Sigmoid colon (tissue), 7 donors: ENCODE data around the gene JAG2. TPM values are rescaled to one million over a fixed set of nuclear protein-coding genes. Genes with fewer than 3 reads are reported as not detected.

ENCODE experiments used
- DNase-seq: peaks from one replicate; pipeline ENCODE4 v3.0.0-alpha.2; 2019
- H3K27ac ChIP-seq, 4 donors: fragments of 200-600 bp; sonication (generic); one replicate each; pipeline ENCODE4 v1.5.1; 2016 to 2019; ENCODE audit warnings: mild to moderate bottlenecking in 1 of 4
- H3K27me3 ChIP-seq, 3 donors: fragments of 200-600 bp; sonication (generic); one replicate each; pipeline ENCODE4 v1.5.1; 2019; ENCODE audit warnings: mild to moderate bottlenecking in 1 of 3
- H3K36me3 ChIP-seq, 4 donors: fragments of 200-600 bp; sonication (generic); one replicate each; pipeline ENCODE4 v1.5.1; 2016 to 2019
- H3K4me1 ChIP-seq, 4 donors: fragments of 200-600 bp; sonication (generic); one replicate each; pipeline ENCODE4 v1.5.1; 2017 to 2019
- H3K4me3 ChIP-seq, 4 donors: fragments of 200-600 bp; sonication (generic); one replicate each; pipeline ENCODE4 v1.5.1; 2017 to 2019; ENCODE audit warnings: mild to moderate bottlenecking in 2 of 4, moderate library complexity in 1 of 4
- H3K9me3 ChIP-seq, 4 donors: fragments of 200-600 bp in 3 of 4; sonication (generic) in 3 of 4; one replicate each; pipeline versions ENCODE4 v1.5.1 to v1.6.1; 2013 to 2019
- EP300 ChIP-seq, 4 donors: sonication (generic); formaldehyde crosslinking; IDR thresholded peaks; one replicate each; pipeline ENCODE4 v1.6.1; 2017; ENCODE audit warnings: antibody characterized with exemption in 4 of 4
- POLR2A ChIP-seq, 2 donors: fragments of 450-650 bp; IDR thresholded peaks; one replicate each; pipeline ENCODE4 v1.6.1; 2016; ENCODE audit warnings: antibody characterized with exemption in 2 of 2, mild to moderate bottlenecking in 2 of 2, moderate library complexity in 2 of 2
- POLR2AphosphoS5 ChIP-seq, 4 donors: sonication (generic); formaldehyde crosslinking; IDR thresholded peaks; one replicate each; pipeline ENCODE4 v1.6.1; 2017; ENCODE audit warnings: antibody characterized with exemption in 4 of 4
- WGBS, 2 donors: extraction: QIAGEN DNeasy Blood & Tissue Kit; methylation state at CpG; one replicate each; pipeline ENCODE4 v1.1.7; 2013; 5-methylcytosine and 5-hydroxymethylcytosine counted together
- intact Hi-C: fragments of 100-400 bp; cut with DNase I; formaldehyde crosslinking; loops from one replicate; pipeline ENCODE4 v1.15.1; 2023
- polyA plus RNA-seq, 3 donors: library from polyadenylated mRNA; stranded (reverse); fragments of 200-250 nt; gene quantifications; one replicate each; pipeline ENCODE4 v1.2.3, GENCODE V29; 2013
- total RNA-seq, 4 donors: library from RNA; depleted of rRNA; stranded (reverse); fragments of >200 nt; gene quantifications; one replicate each; pipeline ENCODE4 v1.1.0, GENCODE V29; 2016
- TF ChIP-seq, protein P1 (sequence below), 4 experiments: fragments of 450-650 bp in 3 of 4; fragments of 200-600 bp in 1 of 4; IDR thresholded peaks; one replicate each; pipeline ENCODE4 v1.5.1; 2016 to 2019; ENCODE audit warnings: antibody characterized with exemption in 4 of 4, mild to moderate bottlenecking in 3 of 4, moderate library complexity in 2 of 4
- donor health status: healthy with polysubstance abuse.
- donor health status: Bipolar disorder and iron deficiency.
- donor health status: healthy.

JAG2 gene
- total and polyA plus RNA-seq, 7 donors: 0.60 to 12.3 (median 3.2) TPM

DNA sequence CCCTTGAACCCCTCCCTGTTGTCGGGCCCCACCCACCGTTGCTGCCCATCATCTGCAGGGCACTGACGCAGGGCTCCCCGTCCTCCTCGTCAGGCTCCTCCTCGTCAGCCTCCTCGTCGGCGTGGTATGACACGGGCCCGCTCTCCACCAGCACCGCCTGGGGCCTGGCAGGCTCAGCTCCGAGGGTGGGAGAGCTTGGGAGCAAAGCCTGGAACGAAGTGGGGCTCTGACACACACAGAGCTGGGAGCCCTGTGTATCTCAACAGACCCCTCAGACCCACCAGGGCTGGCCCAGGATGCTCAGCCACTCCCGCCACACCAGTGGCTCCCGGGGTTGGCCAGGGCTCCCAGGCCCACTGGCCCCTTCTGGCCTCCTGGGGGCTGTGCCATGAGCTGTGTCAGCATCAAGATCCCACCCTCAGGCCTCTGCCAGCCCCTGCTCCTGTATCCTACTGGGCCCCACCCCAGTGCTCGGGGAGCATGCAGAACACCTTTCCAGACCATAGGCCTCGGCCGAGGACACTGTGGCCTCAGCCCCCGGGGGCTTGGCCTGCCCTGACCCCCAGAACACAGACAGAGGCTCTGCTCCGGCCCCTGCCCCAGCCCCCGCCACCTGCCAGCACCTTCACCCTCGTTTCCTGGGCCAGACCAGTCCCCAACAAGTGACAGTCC, 42.6 kb upstream of the JAG2 start:
- no peak for DNase-seq
- Histone ChIP-seq H3K36me3 (peaks cover 0 to 52% (median 11%) of the 10 kb centered on the region in 4 donors), H3K9me3 (no peaks in the 10 kb centered on the region), H3K27ac (no peak overlapping the region), H3K4me1 (peaks cover 0 to 6% (median 0%) of the 10 kb centered on the region in 4 donors), H3K4me3 (no peak overlapping the region), H3K27me3 (no peaks in the 10 kb centered on the region)
- intact Hi-C loops: no loop called here
- 92 to 94% methylated on average over 23 of the region's 23 CpGs for WGBS, 2 donors
- TF ChIP-seq POLR2AphosphoS5 (IDR thresholded peaks at IDR 0.05) (no peak), POLR2A (IDR thresholded peaks at IDR 0.05) (no peak)

DNA sequence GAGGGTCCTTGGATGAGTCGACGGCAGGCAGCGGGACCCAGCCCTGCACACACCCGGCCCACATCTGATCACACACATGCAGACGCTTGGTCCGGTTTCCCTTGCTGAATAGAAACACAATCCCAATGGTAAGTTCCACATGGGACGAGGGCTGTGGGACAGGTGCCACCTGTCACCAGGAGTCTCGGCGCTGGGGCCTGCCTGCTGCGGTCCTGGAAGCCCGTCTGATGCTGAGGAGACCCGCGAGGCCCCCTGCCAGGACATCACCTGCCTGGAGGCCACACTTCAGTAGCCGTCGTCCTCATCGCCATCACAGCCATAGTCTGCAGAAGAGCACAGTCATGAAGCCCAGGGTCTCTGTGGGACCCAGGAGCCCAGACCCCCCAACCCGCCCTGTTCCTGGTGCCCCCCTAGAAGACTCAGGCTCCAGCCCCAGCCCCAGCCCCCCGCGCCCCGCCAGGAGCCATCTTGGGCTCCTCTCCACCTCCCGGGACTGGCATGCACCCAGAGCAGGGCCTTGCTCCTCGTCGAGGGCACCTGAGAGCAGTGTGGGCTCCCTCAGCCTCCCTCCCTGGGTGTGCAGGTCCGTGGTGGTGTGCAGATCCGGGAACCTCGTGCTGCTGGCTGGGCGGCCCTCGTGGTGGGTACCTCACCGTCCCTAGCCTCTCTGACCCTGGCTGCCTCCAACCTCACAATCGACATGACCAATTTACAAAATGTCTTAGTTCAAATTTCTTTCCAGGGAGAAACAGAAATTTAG, 41.9 kb upstream of the JAG2 start:
- Histone ChIP-seq H3K27me3 (no peaks in the 10 kb centered on the region), H3K27ac (no peak overlapping the region), H3K4me3 (no peak overlapping the region), H3K9me3 (no peaks in the 10 kb centered on the region), H3K36me3 (peaks cover 0 to 50% (median 11%) of the 10 kb centered on the region in 4 donors), H3K4me1 (peaks cover 0 to 12% (median 6%) of the 10 kb centered on the region in 4 donors)
- no peak for TF ChIP-seq POLR2AphosphoS5 (IDR thresholded peaks at IDR 0.05)
- TF ChIP-seq, protein P1, sequence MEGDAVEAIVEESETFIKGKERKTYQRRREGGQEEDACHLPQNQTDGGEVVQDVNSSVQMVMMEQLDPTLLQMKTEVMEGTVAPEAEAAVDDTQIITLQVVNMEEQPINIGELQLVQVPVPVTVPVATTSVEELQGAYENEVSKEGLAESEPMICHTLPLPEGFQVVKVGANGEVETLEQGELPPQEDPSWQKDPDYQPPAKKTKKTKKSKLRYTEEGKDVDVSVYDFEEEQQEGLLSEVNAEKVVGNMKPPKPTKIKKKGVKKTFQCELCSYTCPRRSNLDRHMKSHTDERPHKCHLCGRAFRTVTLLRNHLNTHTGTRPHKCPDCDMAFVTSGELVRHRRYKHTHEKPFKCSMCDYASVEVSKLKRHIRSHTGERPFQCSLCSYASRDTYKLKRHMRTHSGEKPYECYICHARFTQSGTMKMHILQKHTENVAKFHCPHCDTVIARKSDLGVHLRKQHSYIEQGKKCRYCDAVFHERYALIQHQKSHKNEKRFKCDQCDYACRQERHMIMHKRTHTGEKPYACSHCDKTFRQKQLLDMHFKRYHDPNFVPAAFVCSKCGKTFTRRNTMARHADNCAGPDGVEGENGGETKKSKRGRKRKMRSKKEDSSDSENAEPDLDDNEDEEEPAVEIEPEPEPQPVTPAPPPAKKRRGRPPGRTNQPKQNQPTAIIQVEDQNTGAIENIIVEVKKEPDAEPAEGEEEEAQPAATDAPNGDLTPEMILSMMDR (IDR thresholded peaks at IDR 0.05): no peak
- no peak for TF ChIP-seq EP300 (IDR thresholded peaks at IDR 0.05)
- no peak for TF ChIP-seq POLR2A (IDR thresholded peaks at IDR 0.05)
- DNase-seq: no peak
- intact Hi-C loops: no loop called here
- WGBS, 2 donors: 93 to 94% methylated on average over 30 of the region's 30 CpGs

GRCh38 chr14:105209646-105210045, 41.1 kb upstream of the JAG2 start:
- intact Hi-C loops: loop anchor here (10.0 kb wide), 1 partner anchor 315 kb away; the partner anchor contains the start of gene TMEM121
- no peak for DNase-seq
- no peaks in the 10 kb centered on the region for H3K9me3 ChIP-seq
- TF ChIP-seq, protein P1 (IDR thresholded peaks at IDR 0.05): no peak
- no peak for TF ChIP-seq POLR2AphosphoS5 (IDR thresholded peaks at IDR 0.05)
- TF ChIP-seq EP300 (IDR thresholded peaks at IDR 0.05): no peak
- no peak for TF ChIP-seq POLR2A (IDR thresholded peaks at IDR 0.05)
- H3K4me3 ChIP-seq: no peak overlapping the region
- peaks cover 0 to 50% (median 11%) of the 10 kb centered on the region in 4 donors for H3K36me3 ChIP-seq
- peaks cover 0 to 20% (median 13%) of the 10 kb centered on the region in 4 donors for H3K4me1 ChIP-seq
- WGBS, 2 donors: 93 to 95% methylated on average over 16 of the region's 16 CpGs
- no peaks in the 10 kb centered on the region for H3K27me3 ChIP-seq
- H3K27ac ChIP-seq: no peak overlapping the region

DNA sequence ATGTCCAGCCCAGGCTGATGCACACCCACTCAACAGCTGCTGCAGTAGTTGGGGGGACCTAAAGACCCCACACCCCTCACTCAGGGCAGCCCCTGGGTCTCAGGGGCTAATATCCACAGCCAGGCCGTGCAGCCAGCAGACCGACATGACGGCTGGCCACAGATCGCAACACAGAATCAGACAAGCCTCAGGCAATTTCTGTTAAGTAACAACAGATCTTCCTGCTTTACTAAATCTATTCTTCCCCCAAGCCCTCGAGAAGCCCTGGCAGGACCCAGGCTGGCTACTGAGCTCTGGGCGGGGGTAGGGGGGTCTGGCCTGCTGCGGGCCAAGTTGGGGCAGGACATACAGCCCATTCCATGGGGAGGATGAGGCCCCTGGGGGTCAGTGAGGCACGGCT, 40.5 kb upstream of the JAG2 start:
- intact Hi-C loops: loop anchor here (10.0 kb wide), 1 partner anchor 316 kb away; the partner anchor contains the start of gene TMEM121
- no peak for DNase-seq
- no peak for TF ChIP-seq POLR2A (IDR thresholded peaks at IDR 0.05)
- TF ChIP-seq POLR2AphosphoS5 (IDR thresholded peaks at IDR 0.05): no peak
- no peak for TF ChIP-seq EP300 (IDR thresholded peaks at IDR 0.05)
- TF ChIP-seq, protein P1 (IDR thresholded peaks at IDR 0.05): no peak
- Histone ChIP-seq H3K27ac (no peak overlapping the region), H3K4me1 (peaks cover 0 to 26% (median 18%) of the 10 kb centered on the region in 4 donors), H3K36me3 (peaks cover 0 to 50% (median 11%) of the 10 kb centered on the region in 4 donors), H3K27me3 (no peaks in the 10 kb centered on the region), H3K4me3 (no peak overlapping the region), H3K9me3 (no peaks in the 10 kb centered on the region)
- 95 to 96% methylated on average over 8 of the region's 8 CpGs for whole genome bisulfite sequencing, 2 donors

DNA sequence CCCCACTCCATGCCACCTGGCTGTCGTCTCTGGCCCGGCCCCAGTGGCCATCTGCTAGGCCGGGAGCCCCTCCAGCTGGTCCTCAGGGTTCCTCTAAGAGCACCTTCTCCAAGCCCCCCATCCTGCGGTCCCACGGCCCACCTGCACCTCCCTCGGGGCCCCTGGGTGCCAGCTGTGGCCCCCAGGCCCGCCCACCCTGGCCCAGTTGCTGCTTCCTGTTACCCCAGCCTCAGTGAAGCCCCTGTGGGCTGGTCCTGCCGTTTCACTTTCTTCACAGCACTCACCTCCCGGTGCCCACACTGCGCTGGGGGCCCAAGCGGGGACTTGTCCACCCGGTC, 40.1 kb upstream of the JAG2 start:
- no peak for TF ChIP-seq EP300 (IDR thresholded peaks at IDR 0.05)
- TF ChIP-seq POLR2A (IDR thresholded peaks at IDR 0.05): no peak
- TF ChIP-seq, protein P1 (IDR thresholded peaks at IDR 0.05): no peak
- no peak for TF ChIP-seq POLR2AphosphoS5 (IDR thresholded peaks at IDR 0.05)
- no peaks in the 10 kb centered on the region for H3K9me3 ChIP-seq
- no peak overlapping the region for H3K4me3 ChIP-seq
- no peaks in the 10 kb centered on the region for H3K27me3 ChIP-seq
- no peak for DNase-seq
- 88 to 92% methylated on average over 12 of the region's 12 CpGs for WGBS, 2 donors
- intact Hi-C loops: loop anchor here (10.0 kb wide), 1 partner anchor 316 kb away; the partner anchor contains the start of gene TMEM121
- H3K27ac ChIP-seq: no peak overlapping the region
- H3K36me3 ChIP-seq: peaks cover 0 to 48% (median 11%) of the 10 kb centered on the region in 4 donors
- H3K4me1 ChIP-seq: peaks cover 0 to 26% (median 20%) of the 10 kb centered on the region in 4 donors
